HepG2 (cell line): Measurements from ENCODE around the gene AZU1. TPM values are rescaled to one million over a fixed set of nuclear protein-coding genes. Genes with fewer than 3 reads are reported as not detected.
A peak's percentile ranks its signal among the peaks of the same experiment; 100 is the strongest.

ENCODE experiments used
- ATAC-seq: fragments of 200-7000 bp; cut with Tn5 transposase; 3 replicates; pipeline ENCODE4 v1.9.1; 2020; ENCODE audit warnings: mild to moderate bottlenecking, moderate library complexity
- BruUV-seq: library from RNA; stranded (reverse); fragments of 400-500 nt; replicated peaks from 2 replicates; lab custom pipeline; 2021; lab: Mats Ljungman, UMichigan
- CTCF ChIA-PET: fragments of 300-600 bp; formaldehyde crosslinking; extraction: SDS; loops from one replicate; lab custom pipeline; 2021; ENCODE audit warnings: low total read pairs, inconsistent platforms, low intra/inter-chr PET ratio; lab: Yijun Ruan, JAX
- POLR2A ChIA-PET: fragments of 350-600 bp; sonication (Branson Sonifier 250); formaldehyde crosslinking; loops from one replicate; lab custom pipeline; 2020; ENCODE audit warnings: antibody characterized with exemption, inconsistent platforms; lab: Yijun Ruan, JAX
- DNase-seq: peaks from one replicate; pipeline ENCODE4 v3.0.0-alpha.2; 2015; ENCODE audit warnings: low spot score
- FAIRE-seq: peaks from 3 replicates; lab custom pipeline; 2011; peaks lifted over from hg19 to GRCh38; lab: Jason Lieb, UNC
- H2AFZ ChIP-seq: one replicate; pipeline ENCODE4 v1.6.1; 2011; ENCODE audit warnings: low read length, inconsistent platforms
- H3K27ac ChIP-seq: fragments of 300-600 bp; 3 replicates; pipeline ENCODE4 v1.8.0; 2011; ENCODE audit warnings: mixed run types, mild to moderate bottlenecking, mixed read lengths, low read length, inconsistent platforms; ENCODE audit not compliant: insufficient read depth; ENCODE audit errors: extremely low read length
- H3K27me3 ChIP-seq, 2 experiments: fragments of 200-600 bp in 1 of 2; 2 replicates in 1 of 2; 3 replicates in 1 of 2; pipeline versions ENCODE4 v1.6.0 to v1.8.0; 2011; ENCODE audit warnings: low read length in 2 of 2, mild to moderate bottlenecking in 2 of 2, moderate library complexity in 2 of 2, inconsistent platforms in 1 of 2; ENCODE audit not compliant: insufficient read depth in 2 of 2, control insufficient read depth in 1 of 2
- H3K36me3 ChIP-seq, 2 experiments: fragments of 200-600 bp in 1 of 2; replicated peaks in 1 of 2; 2 replicates in 1 of 2; 3 replicates in 1 of 2; pipeline versions ENCODE4 v1.5.1 to v1.8.0; 2011; ENCODE audit warnings: low read length in 2 of 2, inconsistent platforms in 1 of 2; ENCODE audit not compliant: insufficient read depth in 2 of 2, control insufficient read depth in 1 of 2
- H3K4me1 ChIP-seq: 2 replicates; pipeline ENCODE4 v1.5.1; 2012; ENCODE audit warnings: low read length, inconsistent platforms; ENCODE audit not compliant: insufficient read depth
- H3K4me2 ChIP-seq: 2 replicates; pipeline ENCODE4 v1.6.0; 2011; ENCODE audit warnings: low read depth, low read length, inconsistent platforms
- H3K4me3 ChIP-seq, 3 experiments: fragments of 200-600 bp in 1 of 3; sonication (generic), shearing (Covaris generic) in 1 of 3; replicated peaks in 1 of 3; 2 replicates each; pipeline ENCODE4 v1.5.1; 2011 to 2016; ENCODE audit warnings: low read length in 3 of 3, inconsistent platforms in 2 of 3, low read depth in 2 of 3, mild to moderate bottlenecking in 2 of 3, control low read depth in 1 of 3, mixed read lengths in 1 of 3; ENCODE audit not compliant: insufficient read depth in 1 of 3
- H3K79me2 ChIP-seq: one replicate; pipeline ENCODE4 v1.6.1; 2011; ENCODE audit warnings: low read length, inconsistent platforms; ENCODE audit not compliant: insufficient read depth
- H3K9ac ChIP-seq: 2 replicates; pipeline ENCODE4 v1.6.0; 2011; ENCODE audit warnings: mild to moderate bottlenecking, low read depth, low read length, inconsistent platforms; ENCODE audit not compliant: insufficient read depth
- H3K9me3 ChIP-seq: 2 replicates; pipeline ENCODE4 v1.5.1; 2012; ENCODE audit warnings: mild to moderate bottlenecking, low read length
- H4K20me1 ChIP-seq: 2 replicates; pipeline ENCODE4 v1.6.0; 2011; ENCODE audit warnings: inconsistent platforms, mild to moderate bottlenecking, low read length, moderate library complexity; ENCODE audit not compliant: insufficient read depth
- KDM5A ChIP-seq: fragments of 200-600 bp; sonication (generic); IDR thresholded peaks from 2 replicates; pipeline ENCODE4 v1.7.0; 2018; ENCODE audit warnings: antibody characterized with exemption, mild to moderate bottlenecking, low read length, borderline replicate concordance
- MLLT10 ChIP-seq: sonication (generic); formaldehyde crosslinking; IDR thresholded peaks from 2 replicates; pipeline ENCODE4 v1.4.0; 2020; ENCODE audit warnings: missing genetic modification reagents
- NFIB ChIP-seq: sonication (generic); formaldehyde crosslinking; IDR thresholded peaks from 2 replicates; pipeline ENCODE4 v1.9.0; 2021; ENCODE audit warnings: missing genetic modification reagents, mild to moderate bottlenecking, borderline replicate concordance
- ZKSCAN8 ChIP-seq: IDR thresholded peaks from 2 replicates; pipeline ENCODE4 v1.6.1; 2016; ENCODE audit warnings: borderline replicate concordance, missing genetic modification reagents, missing compliant biosample characterization
- ZSCAN25 ChIP-seq: sonication (generic); formaldehyde crosslinking; IDR thresholded peaks from 2 replicates; pipeline ENCODE4 v1.8.0; 2022; ENCODE audit warnings: mild to moderate bottlenecking, missing genetic modification reagents
- WGBS: methylation state at CpG from one replicate; pipeline ENCODE4 v1.1.6; 2017; ENCODE audit warnings: low lambda C conversion rate; 5-methylcytosine and 5-hydroxymethylcytosine counted together
- in situ Hi-C: cut with HindIII; loops from 2 replicates; pipeline ENCODE4 v1.10.0; 2017; ENCODE audit warnings: low pct_unique_long_range_greater_than_20kb; ENCODE audit not compliant: extremely low pct_ligation_motif_present
- intact Hi-C: fragments of 100-400 bp; cut with micrococcal nuclease; formaldehyde crosslinking; loops from one replicate; pipeline ENCODE4 v1.10.0; 2022; ENCODE audit not compliant: unreplicated experiment
- polyA plus RNA-seq, 8 experiments: library from polyadenylated mRNA; depleted of rRNA in 3 of 8; stranded (reverse) in 7 of 8; unstranded in 1 of 8; fragments of >200 nt; fragmentation: Illumina TruSeq in 4 of 8; extraction: Trizol in 4 of 8; gene quantifications; 2 replicates each; pipeline versions ENCODE4 v1.2.1 to v1.2.3, GENCODE V29; 2011 to 2016; ENCODE audit warnings: low read depth in 4 of 8, missing spikeins in 1 of 8, mixed read lengths in 1 of 8; ENCODE audit not compliant: insufficient read depth in 1 of 8
- total RNA-seq, 5 experiments: library from RNA; depleted of rRNA; stranded (reverse); fragments of >200 nt; fragmentation: Illumina TruSeq; extraction: Trizol; gene quantifications; 2 replicates each; pipeline ENCODE4 v1.2.3, GENCODE V29; 2016; ENCODE audit warnings: low read depth in 1 of 5
- TF ChIP-seq, protein P1 (sequence below): sonication (generic); formaldehyde crosslinking; IDR thresholded peaks from 2 replicates; pipeline ENCODE4 v1.5.0; 2020; ENCODE audit warnings: mild to moderate bottlenecking, missing genetic modification reagents

Gene AZU1
- total and polyA plus RNA-seq, 2 of the 13 experiments (the other 11 are each of a cell fraction or from before 2014, with no cell fraction given) = not detected

DNA sequence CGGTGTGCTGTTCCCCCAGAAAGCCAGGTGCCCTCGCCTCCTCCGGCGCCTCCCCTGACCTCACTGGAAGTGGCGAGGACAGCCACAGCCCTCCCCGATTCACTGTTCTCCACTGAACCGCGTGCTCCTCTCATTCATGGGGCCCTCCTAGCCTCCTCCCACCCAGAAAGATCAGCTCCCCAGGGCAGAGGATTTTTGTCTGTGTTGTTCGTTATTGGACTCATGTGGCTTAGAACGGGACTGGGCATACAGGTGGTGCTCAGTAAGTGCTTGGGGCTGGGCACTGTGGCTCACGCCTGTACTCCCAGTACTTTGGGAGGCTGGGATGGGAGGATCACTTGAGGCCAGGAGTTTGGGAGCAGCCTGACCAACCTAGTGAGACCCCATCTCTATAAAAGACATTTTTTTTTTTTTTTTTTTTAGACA is 16.9 kb downstream of the AZU1 start:
- Histone ChIP-seq H3K4me3 (no peak overlapping the region; a peak in 1 of 6 replicates), H3K27ac (no peak overlapping the region), H3K36me3 (no peaks in the 10 kb centered on the region), H3K4me1 (peaks cover 23% of the 10 kb centered on the region), H4K20me1 (no peaks in the 10 kb centered on the region), H3K9ac (no peak overlapping the region), H3K79me2 (no peaks in the 10 kb centered on the region), H2AFZ (no peak overlapping the region), H3K27me3 (peaks cover 18 to 71% of the 10 kb centered on the region in 2 experiments), H3K9me3 (no peaks in the 10 kb centered on the region), H3K4me2 (no peak overlapping the region)
- in situ Hi-C loops (no loop called here), intact Hi-C loops (no loop called here)
- ATAC-seq (no peak), FAIRE-seq (no peak), DNase-seq (no peak)
- no TSS peak for BruUV-seq
- CTCF ChIA-PET = no interaction called here
- POLR2A ChIA-PET = no interaction called here
- TF ChIP-seq NFIB (CRISPR knock-in tag) (no peak), MLLT10 (no peak), KDM5A (no peak), ZSCAN25 (CRISPR knock-in tag) (0 out of 2 replicates have a peak, but pooled peaks have one; percentile 9), ZKSCAN8 (CRISPR knock-in tag) (peak; percentile 89)
- TF ChIP-seq, protein P1, sequence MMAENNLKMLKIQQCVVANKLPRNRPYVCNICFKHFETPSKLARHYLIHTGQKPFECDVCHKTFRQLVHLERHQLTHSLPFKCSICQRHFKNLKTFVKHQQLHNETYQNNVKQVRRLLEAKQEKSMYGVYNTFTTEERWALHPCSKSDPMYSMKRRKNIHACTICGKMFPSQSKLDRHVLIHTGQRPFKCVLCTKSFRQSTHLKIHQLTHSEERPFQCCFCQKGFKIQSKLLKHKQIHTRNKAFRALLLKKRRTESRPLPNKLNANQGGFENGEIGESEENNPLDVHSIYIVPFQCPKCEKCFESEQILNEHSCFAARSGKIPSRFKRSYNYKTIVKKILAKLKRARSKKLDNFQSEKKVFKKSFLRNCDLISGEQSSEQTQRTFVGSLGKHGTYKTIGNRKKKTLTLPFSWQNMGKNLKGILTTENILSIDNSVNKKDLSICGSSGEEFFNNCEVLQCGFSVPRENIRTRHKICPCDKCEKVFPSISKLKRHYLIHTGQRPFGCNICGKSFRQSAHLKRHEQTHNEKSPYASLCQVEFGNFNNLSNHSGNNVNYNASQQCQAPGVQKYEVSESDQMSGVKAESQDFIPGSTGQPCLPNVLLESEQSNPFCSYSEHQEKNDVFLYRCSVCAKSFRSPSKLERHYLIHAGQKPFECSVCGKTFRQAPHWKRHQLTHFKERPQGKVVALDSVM (CRISPR knock-in tag) = peak; percentile 42; the same call in 1 of the 2 replicates
- 6% methylated on average over 11 of the region's 11 CpGs for WGBS
